ENCODE data around the gene SEC23IP.
A peak's percentile ranks its signal among the peaks of the same experiment; 100 is the strongest.
"Not testable (repeated sequence)": the region's sequence is repeated elsewhere in the genome, so short reads cannot be mapped to it uniquely, and the experiment has no call there.

SEC23IP gene

DNA sequence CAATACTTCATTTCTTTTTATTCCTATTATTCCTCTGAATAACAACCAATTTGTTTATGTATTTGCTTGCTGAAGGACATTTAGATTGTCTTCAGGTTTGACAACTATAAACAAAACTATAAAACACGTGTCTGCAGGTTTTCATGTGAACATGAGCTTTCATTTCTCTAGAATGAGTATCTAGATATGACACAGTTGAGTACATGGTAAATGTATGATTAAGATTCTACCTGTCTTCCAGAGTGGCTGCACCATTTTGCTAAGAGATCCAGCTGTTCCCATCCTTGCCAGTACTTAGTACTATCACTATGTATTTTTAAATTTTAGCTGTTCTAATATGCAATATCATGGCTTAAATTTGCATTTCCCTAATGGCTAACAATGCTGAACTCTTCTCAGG lies 30.0 kb upstream of the SEC23IP start:
- no peak for TF ChIP-seq CTCF (IDR thresholded peaks at IDR 0.05; ENCODE audit: low read depth, low read length)
- TF ChIP-seq POLR2A (IDR thresholded peaks at IDR 0.05; ENCODE audit: extremely low read depth, insufficient read length): no peak
- no peak for TF ChIP-seq MYC (IDR thresholded peaks at IDR 0.05; ENCODE audit: low read depth, low read length)
- TF ChIP-seq, protein P1, sequence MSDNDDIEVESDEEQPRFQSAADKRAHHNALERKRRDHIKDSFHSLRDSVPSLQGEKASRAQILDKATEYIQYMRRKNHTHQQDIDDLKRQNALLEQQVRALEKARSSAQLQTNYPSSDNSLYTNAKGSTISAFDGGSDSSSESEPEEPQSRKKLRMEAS (IDR thresholded peaks at IDR 0.05; ENCODE audit: low read depth, low read length): no peak
- no peak for DNase-seq (ENCODE audit: low read depth)
- no peak overlapping the region for H3K4me3 ChIP-seq (ENCODE audit: low read depth, low read length)

DNA sequence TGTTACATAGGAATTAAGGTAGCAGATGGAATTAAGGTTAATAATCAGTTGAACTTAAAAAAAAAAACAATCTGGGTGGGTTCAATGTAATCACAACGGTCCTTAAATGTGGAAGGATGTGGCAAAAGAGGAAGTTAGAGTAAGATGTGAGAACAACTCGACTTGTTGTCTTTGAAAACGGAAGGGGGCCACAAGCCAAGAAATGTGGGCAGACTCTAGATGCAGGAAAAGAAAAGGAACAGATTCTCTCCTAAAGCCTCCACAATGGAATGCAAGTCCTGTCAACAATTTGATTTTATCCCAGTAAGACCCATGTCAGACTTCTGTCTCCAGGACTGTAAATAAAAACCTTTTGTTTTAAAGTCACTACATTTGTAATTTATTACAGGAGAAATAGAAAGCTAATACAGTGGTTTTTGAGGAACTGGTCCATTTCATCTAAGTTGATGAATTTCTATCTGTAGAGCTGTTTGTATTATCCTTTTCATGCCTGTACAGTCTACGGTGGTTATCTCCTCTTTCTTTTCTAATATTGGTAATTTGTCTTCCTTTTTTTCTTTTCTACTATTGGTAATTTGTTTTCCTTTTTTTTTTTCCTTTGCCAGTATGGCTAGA lies 28.5 kb upstream of the SEC23IP start:
- DNase-seq (ENCODE audit: low read depth): peak; percentile 32
- no peak overlapping the region for H3K4me3 ChIP-seq (ENCODE audit: low read depth, low read length)
- TF ChIP-seq MYC (IDR thresholded peaks at IDR 0.05; ENCODE audit: low read depth, low read length) (no peak), CTCF (IDR thresholded peaks at IDR 0.05; ENCODE audit: low read depth, low read length) (no peak), POLR2A (IDR thresholded peaks at IDR 0.05; ENCODE audit: extremely low read depth, insufficient read length) (no peak)
- TF ChIP-seq, protein P1 (IDR thresholded peaks at IDR 0.05; ENCODE audit: low read depth, low read length): no peak

GRCh38 chr10:119865699-119866240 lies 26.8 kb upstream of the SEC23IP start:
- TF ChIP-seq, protein P1 (IDR thresholded peaks at IDR 0.05; ENCODE audit: low read depth, low read length): no peak
- TF ChIP-seq CTCF (IDR thresholded peaks at IDR 0.05; ENCODE audit: low read depth, low read length) (no peak), MYC (IDR thresholded peaks at IDR 0.05; ENCODE audit: low read depth, low read length) (no peak), POLR2A (IDR thresholded peaks at IDR 0.05; ENCODE audit: extremely low read depth, insufficient read length) (no peak)
- H3K4me3 ChIP-seq (ENCODE audit: low read depth, low read length): no peak overlapping the region
- DNase-seq (ENCODE audit: low read depth): no peak

DNA sequence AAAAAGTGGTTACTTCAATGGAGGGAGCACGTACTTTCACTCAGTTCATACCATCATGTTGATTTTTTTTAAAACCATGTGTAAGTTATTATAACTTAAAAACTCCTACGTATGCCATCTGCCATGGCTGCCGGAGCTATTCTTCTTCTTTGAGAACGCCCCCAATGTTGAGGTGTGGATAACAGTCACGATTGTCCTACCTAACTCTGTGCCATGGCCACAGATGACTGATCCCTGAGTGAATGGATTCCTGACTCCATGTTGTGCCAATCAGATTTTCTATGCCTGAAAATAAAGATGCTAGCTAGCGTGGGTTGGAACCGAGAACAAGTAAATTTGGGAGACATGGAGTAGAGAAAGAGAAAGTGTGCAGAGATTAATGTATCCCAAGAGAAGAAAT lies 25.2 kb upstream of the SEC23IP start:
- H3K4me3 ChIP-seq (ENCODE audit: low read depth, low read length): no peak overlapping the region
- no peak for DNase-seq (ENCODE audit: low read depth)
- TF ChIP-seq POLR2A (IDR thresholded peaks at IDR 0.05; ENCODE audit: extremely low read depth, insufficient read length) (no peak), CTCF (IDR thresholded peaks at IDR 0.05; ENCODE audit: low read depth, low read length) (no peak), MYC (IDR thresholded peaks at IDR 0.05; ENCODE audit: low read depth, low read length) (no peak)
- TF ChIP-seq, protein P1 (IDR thresholded peaks at IDR 0.05; ENCODE audit: low read depth, low read length): no peak

GRCh38 chr10:119869398-119869797 lies 23.1 kb upstream of the SEC23IP start:
- not testable (repeated sequence) for DNase-seq (ENCODE audit: low read depth); H3K4me3 ChIP-seq (ENCODE audit: low read depth, low read length)

DNA sequence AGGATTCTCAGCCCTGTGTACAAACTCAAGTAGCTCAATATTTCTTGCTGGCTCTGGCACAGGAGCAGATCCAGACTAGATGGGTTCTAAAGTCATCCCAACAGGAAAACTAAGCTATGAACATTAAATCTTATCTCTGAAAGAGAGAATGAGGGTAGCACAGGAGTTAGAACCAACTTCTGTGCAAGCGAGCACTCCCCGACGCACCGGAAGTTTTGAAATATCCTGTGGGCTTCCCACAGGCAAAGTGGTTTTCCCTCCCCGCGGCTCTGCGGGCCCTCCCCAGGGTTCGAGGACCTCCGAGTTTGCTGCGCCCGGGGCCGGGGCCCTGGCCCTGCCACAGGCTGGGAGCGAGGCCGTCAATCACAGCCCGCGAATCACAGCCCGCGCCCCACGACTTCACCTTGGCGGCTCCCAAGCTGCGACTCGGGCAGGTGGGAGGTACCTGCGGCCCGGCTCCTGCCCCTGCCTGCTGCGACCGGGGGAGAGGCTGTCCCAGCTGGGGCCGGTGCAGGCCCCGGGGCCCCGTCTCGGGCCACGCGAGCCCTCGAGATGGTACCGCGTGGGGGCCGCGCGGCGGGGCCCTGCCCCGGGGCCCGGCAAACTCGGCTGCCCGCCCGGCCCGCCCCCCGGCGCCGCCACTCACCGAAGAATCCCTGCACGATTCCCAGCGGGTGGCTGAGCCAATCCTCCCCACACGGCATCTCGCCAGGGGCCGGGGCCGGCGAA lies 20.5 kb upstream of the SEC23IP start:
- H3K4me3 ChIP-seq (ENCODE audit: low read depth, low read length): peak overlapping the region; percentile 88
- TF ChIP-seq CTCF (IDR thresholded peaks at IDR 0.05; ENCODE audit: low read depth, low read length): no peak
- TF ChIP-seq, protein P1 (IDR thresholded peaks at IDR 0.05; ENCODE audit: low read depth, low read length): no peak; the same call in 1 of the 2 replicates
- no peak for TF ChIP-seq POLR2A (IDR thresholded peaks at IDR 0.05; ENCODE audit: extremely low read depth, insufficient read length)
- no peak for TF ChIP-seq MYC (IDR thresholded peaks at IDR 0.05; ENCODE audit: low read depth, low read length)
- peak; percentile 93 for DNase-seq (ENCODE audit: low read depth)
